NB4 (cell line): ENCODE measurements around the gene EPHB1.

Experiments
- POLR2A ChIP-seq: IDR thresholded peaks from 2 replicates; pipeline ENCODE4 v1.6.1; 2011; ENCODE audit warnings: mild to moderate bottlenecking; ENCODE audit not compliant: insufficient read length; ENCODE audit errors: extremely low read depth
- TF ChIP-seq, protein P1 (sequence below): IDR thresholded peaks from one replicate; pipeline ENCODE4 v1.5.1; 2012; ENCODE audit warnings: low read depth, low read length
- TF ChIP-seq, protein P2 (sequence below): IDR thresholded peaks from 2 replicates; pipeline ENCODE4 v1.6.1; 2011; ENCODE audit warnings: low read depth, low read length

DNA sequence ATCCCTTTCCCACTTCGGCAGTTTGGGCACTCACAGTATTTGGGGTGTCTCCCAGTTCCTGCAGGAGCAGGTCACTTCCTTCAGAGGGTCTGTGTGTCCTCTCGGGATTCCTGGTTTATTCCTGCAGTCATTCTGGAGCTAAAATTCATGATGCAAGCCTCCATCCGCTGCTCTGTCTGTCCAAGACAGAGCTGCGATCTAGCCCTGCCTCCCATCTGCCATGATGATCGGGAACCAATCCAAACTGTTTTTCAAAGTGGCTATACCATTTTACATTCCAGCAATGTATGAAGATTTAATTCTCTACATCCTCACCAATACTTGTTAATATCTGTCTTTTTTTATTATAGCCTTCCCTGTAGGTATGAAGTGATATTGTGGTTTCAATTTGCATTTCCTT lies 273.0 kb downstream of the EPHB1 start:
- TF ChIP-seq, protein P1, sequence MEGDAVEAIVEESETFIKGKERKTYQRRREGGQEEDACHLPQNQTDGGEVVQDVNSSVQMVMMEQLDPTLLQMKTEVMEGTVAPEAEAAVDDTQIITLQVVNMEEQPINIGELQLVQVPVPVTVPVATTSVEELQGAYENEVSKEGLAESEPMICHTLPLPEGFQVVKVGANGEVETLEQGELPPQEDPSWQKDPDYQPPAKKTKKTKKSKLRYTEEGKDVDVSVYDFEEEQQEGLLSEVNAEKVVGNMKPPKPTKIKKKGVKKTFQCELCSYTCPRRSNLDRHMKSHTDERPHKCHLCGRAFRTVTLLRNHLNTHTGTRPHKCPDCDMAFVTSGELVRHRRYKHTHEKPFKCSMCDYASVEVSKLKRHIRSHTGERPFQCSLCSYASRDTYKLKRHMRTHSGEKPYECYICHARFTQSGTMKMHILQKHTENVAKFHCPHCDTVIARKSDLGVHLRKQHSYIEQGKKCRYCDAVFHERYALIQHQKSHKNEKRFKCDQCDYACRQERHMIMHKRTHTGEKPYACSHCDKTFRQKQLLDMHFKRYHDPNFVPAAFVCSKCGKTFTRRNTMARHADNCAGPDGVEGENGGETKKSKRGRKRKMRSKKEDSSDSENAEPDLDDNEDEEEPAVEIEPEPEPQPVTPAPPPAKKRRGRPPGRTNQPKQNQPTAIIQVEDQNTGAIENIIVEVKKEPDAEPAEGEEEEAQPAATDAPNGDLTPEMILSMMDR: no peak
- TF ChIP-seq, protein P2, sequence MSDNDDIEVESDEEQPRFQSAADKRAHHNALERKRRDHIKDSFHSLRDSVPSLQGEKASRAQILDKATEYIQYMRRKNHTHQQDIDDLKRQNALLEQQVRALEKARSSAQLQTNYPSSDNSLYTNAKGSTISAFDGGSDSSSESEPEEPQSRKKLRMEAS: no peak
- no peak for TF ChIP-seq POLR2A
